ENCODE measurements around the gene CHAT. TPM values are rescaled to one million over a fixed set of nuclear protein-coding genes. Genes with fewer than 3 reads are reported as not detected.

The CHAT gene
- total RNA-seq, 2 experiments from 2014 or later = not detected

- H3K4me1 ChIP-seq (ENCODE audit: insufficient read depth, low read length) = no peaks in the 10 kb centered on the region
- Mint-ChIP-seq H3K4me3 (no peak overlapping the region), H3K27ac (no peak overlapping the region), H3K27me3 (peaks cover 47% of the 10 kb centered on the region), H3K9me3 (no peaks in the 10 kb centered on the region), H3K36me3 (ENCODE audit: low read depth) (no peaks in the 10 kb centered on the region), H3K4me1 (ENCODE audit: low read depth) (no peaks in the 10 kb centered on the region)
- TF ChIP-seq CTCF (IDR thresholded peaks at IDR 0.05) = no peak
- ChIA-PET POLR2A (no interaction called here), CTCF (no interaction called here)
- ATAC-seq (ENCODE audit: poor library complexity) = no peak
- intact Hi-C loops (cut with DNase I, micrococcal nuclease) = no loop called here
- no peaks in the 10 kb centered on the region for H3K36me3 ChIP-seq (ENCODE audit: insufficient read depth, low read length)
- H3K27me3 ChIP-seq (ENCODE audit: control insufficient read depth in 1 of 2, insufficient read depth in 2 of 2, low read length in 2 of 2) = peaks cover 2 to 18% of the 10 kb centered on the region in 2 experiments
- no peak for DNase-seq
- H3K9me3 ChIP-seq (ENCODE audit: control insufficient read depth in 1 of 2, insufficient read depth in 1 of 2, low read length in 2 of 2) = no peaks in the 10 kb centered on the region
- no peak overlapping the region for H3K27ac ChIP-seq (ENCODE audit: low read depth in 1 of 2, low read length in 2 of 2)
- H3K4me3 ChIP-seq (ENCODE audit: low read length) = no peak overlapping the region
These were observed 35.4 kb upstream of the CHAT start for GRCh38 chr10:49578392-49578791.

GRCh38 chr10:49579621-49580020 is 34.2 kb upstream of the CHAT start:
- no peak for ATAC-seq (ENCODE audit: poor library complexity)

GRCh38 chr10:49585387-49585786 is 28.4 kb upstream of the CHAT start:
- no peak overlapping the region for H3K4me3 Mint-ChIP-seq
- H3K27ac Mint-ChIP-seq = no peak overlapping the region
- no peaks in the 10 kb centered on the region for H3K4me1 Mint-ChIP-seq (ENCODE audit: low read depth)
- Histone ChIP-seq H3K27me3 (ENCODE audit: control insufficient read depth in 1 of 2, insufficient read depth in 2 of 2, low read length in 2 of 2) (peaks cover 0 to 2% of the 10 kb centered on the region in 2 experiments), H3K9me3 (ENCODE audit: control insufficient read depth in 1 of 2, insufficient read depth in 1 of 2, low read length in 2 of 2) (no peaks in the 10 kb centered on the region), H3K4me3 (ENCODE audit: low read length) (no peak overlapping the region), H3K36me3 (ENCODE audit: insufficient read depth, low read length) (no peaks in the 10 kb centered on the region), H3K4me1 (ENCODE audit: insufficient read depth, low read length) (no peaks in the 10 kb centered on the region), H3K27ac (ENCODE audit: low read depth in 1 of 2, low read length in 2 of 2) (no peak overlapping the region)
- H3K27me3 Mint-ChIP-seq = peaks cover 41% of the 10 kb centered on the region
- ChIA-PET POLR2A (no interaction called here), CTCF (no interaction called here)
- H3K36me3 Mint-ChIP-seq (ENCODE audit: low read depth) = no peaks in the 10 kb centered on the region
- no peak for ATAC-seq (ENCODE audit: poor library complexity)
- no peak for DNase-seq
- peaks cover 2% of the 10 kb centered on the region for H3K9me3 Mint-ChIP-seq
- intact Hi-C loops (cut with DNase I, micrococcal nuclease) = no loop called here
- no peak for TF ChIP-seq CTCF (IDR thresholded peaks at IDR 0.05)

More at GRCh38 chr10:49579621-49580020, 34.2 kb upstream of the CHAT start:
- DNase-seq = no peak
- H3K4me1 Mint-ChIP-seq (ENCODE audit: low read depth) = no peaks in the 10 kb centered on the region
- peaks cover 56% of the 10 kb centered on the region for H3K27me3 Mint-ChIP-seq
- Histone ChIP-seq H3K4me3 (ENCODE audit: low read length) (no peak overlapping the region), H3K27me3 (ENCODE audit: control insufficient read depth in 1 of 2, insufficient read depth in 2 of 2, low read length in 2 of 2) (peaks cover 2 to 18% of the 10 kb centered on the region in 2 experiments), H3K4me1 (ENCODE audit: insufficient read depth, low read length) (no peaks in the 10 kb centered on the region), H3K27ac (ENCODE audit: low read depth in 1 of 2, low read length in 2 of 2) (no peak overlapping the region), H3K36me3 (ENCODE audit: insufficient read depth, low read length) (no peaks in the 10 kb centered on the region), H3K9me3 (ENCODE audit: control insufficient read depth in 1 of 2, insufficient read depth in 1 of 2, low read length in 2 of 2) (no peaks in the 10 kb centered on the region)
- H3K9me3 Mint-ChIP-seq = no peaks in the 10 kb centered on the region
- H3K27ac Mint-ChIP-seq = no peak overlapping the region
- POLR2A ChIA-PET = no interaction called here
- intact Hi-C loops (cut with DNase I, micrococcal nuclease) = no loop called here
- TF ChIP-seq CTCF (IDR thresholded peaks at IDR 0.05) = no peak
- H3K36me3 Mint-ChIP-seq (ENCODE audit: low read depth) = no peaks in the 10 kb centered on the region
- CTCF ChIA-PET = no interaction called here
- no peak overlapping the region for H3K4me3 Mint-ChIP-seq

Data from CD4-positive, alpha-beta T cell (primary cell).